Endothelial cell of umbilical vein (primary cell): ENCODE measurements around the gene SPDEF. TPM values are rescaled to one million over a fixed set of nuclear protein-coding genes. Genes with fewer than 3 reads are reported as not detected.

Source experiments
- BruUV-seq: library from RNA; stranded (reverse); fragments of 400-500 nt; replicated peaks from 2 replicates; lab custom pipeline; 2021; lab: Mats Ljungman, UMichigan
- CTCF ChIA-PET: fragments of 300-600, 350-600 bp; sonication (Branson Sonifier 250); formaldehyde crosslinking; loops from one replicate; lab custom pipeline; 2021; ENCODE audit warnings: antibody characterized with exemption, inconsistent platforms; lab: Charles Lee
- POLR2A ChIA-PET: fragments of 300-600, 350-600 bp; sonication (Branson Sonifier 250); formaldehyde crosslinking; loops from one replicate; lab custom pipeline; 2021; ENCODE audit warnings: antibody characterized with exemption, inconsistent platforms; lab: Charles Lee
- DNase-seq: peaks from one replicate; pipeline ENCODE4 v3.0.0-alpha.2; 2011; ENCODE audit warnings: low read depth, low spot score
- FAIRE-seq: peaks from 2 replicates; lab custom pipeline; 2011; peaks lifted over from hg19 to GRCh38; lab: Jason Lieb, UNC
- H2AFZ ChIP-seq: 2 replicates; pipeline ENCODE4 v1.6.0; 2012; ENCODE audit warnings: low read depth, low read length, control low read depth, inconsistent platforms
- H3K27ac ChIP-seq: 2 replicates; pipeline ENCODE4 v1.5.1; 2011; ENCODE audit warnings: low read depth, mild to moderate bottlenecking, control low read depth, low read length, moderate library complexity; ENCODE audit not compliant: insufficient read depth
- H3K27me3 ChIP-seq, 2 experiments: 2 replicates each; pipeline versions ENCODE4 v1.6.0 to v1.6.1; 2011; ENCODE audit warnings: low read length in 2 of 2, mixed read lengths in 1 of 2; ENCODE audit not compliant: control insufficient read depth in 2 of 2, insufficient read depth in 2 of 2
- H3K36me3 ChIP-seq, 2 experiments: 2 replicates in 1 of 2; 3 replicates in 1 of 2; pipeline ENCODE4 v1.5.1; 2011; ENCODE audit warnings: low read length in 2 of 2, mild to moderate bottlenecking in 1 of 2, moderate library complexity in 1 of 2; ENCODE audit not compliant: control insufficient read depth in 2 of 2, insufficient read depth in 2 of 2; ENCODE audit errors: extremely low read depth in 1 of 2
- H3K4me1 ChIP-seq: 3 replicates; pipeline ENCODE4 v1.5.1; 2011; ENCODE audit warnings: mild to moderate bottlenecking, low read length; ENCODE audit not compliant: control insufficient read depth, insufficient read depth; ENCODE audit errors: extremely low read depth
- H3K4me2 ChIP-seq: 2 replicates; pipeline ENCODE4 v1.6.1; 2011; ENCODE audit warnings: low read length, control low read depth, mixed read lengths; ENCODE audit not compliant: insufficient read depth
- H3K4me3 ChIP-seq, 3 experiments: fragments of 200-600 bp in 1 of 3; sonication (generic), shearing (Covaris generic) in 1 of 3; replicated peaks in 1 of 3; 2 replicates each; pipeline ENCODE4 v1.5.1; 2011 to 2016; ENCODE audit warnings: control low read depth in 3 of 3, low read length in 3 of 3, mild to moderate bottlenecking in 2 of 3, inconsistent platforms in 1 of 3, low read depth in 1 of 3, moderate library complexity in 1 of 3; ENCODE audit not compliant: insufficient read depth in 1 of 3
- H3K79me2 ChIP-seq: 2 replicates; pipeline ENCODE4 v1.6.0; 2012; ENCODE audit warnings: low read length, inconsistent platforms; ENCODE audit not compliant: control insufficient read depth, insufficient read depth
- H3K9ac ChIP-seq: replicated peaks from 2 replicates; pipeline ENCODE3; 2011; ENCODE audit warnings: low read length, control low read depth; ENCODE audit not compliant: insufficient read depth; ENCODE audit errors: extremely low read depth
- H3K9me1 ChIP-seq: replicated peaks from 3 replicates; pipeline ENCODE4 v1.6.0; 2011; ENCODE audit warnings: mild to moderate bottlenecking, low read length; ENCODE audit not compliant: control insufficient read depth, insufficient read depth; ENCODE audit errors: extremely low read depth
- H3K9me3 ChIP-seq: replicated peaks from 2 replicates; pipeline ENCODE4 v1.5.1; 2012; ENCODE audit warnings: low read length, inconsistent platforms; ENCODE audit not compliant: control insufficient read depth, insufficient read depth
- H4K20me1 ChIP-seq: replicated peaks from 2 replicates; pipeline ENCODE3; 2011; ENCODE audit warnings: mild to moderate bottlenecking, low read length; ENCODE audit not compliant: control insufficient read depth, insufficient read depth; ENCODE audit errors: extremely low read depth
- FOS ChIP-seq: IDR thresholded peaks from 2 replicates; pipeline ENCODE4 v1.6.1; 2011; ENCODE audit warnings: mild to moderate bottlenecking, low read length, moderate library complexity, borderline replicate concordance; ENCODE audit not compliant: insufficient read depth
- GATA2 ChIP-seq: IDR thresholded peaks from 2 replicates; pipeline ENCODE4 v1.7.0; 2011; ENCODE audit warnings: low read depth, mild to moderate bottlenecking, moderate library complexity, mixed read lengths, low read length; ENCODE audit not compliant: insufficient read length, insufficient read depth
- JUN ChIP-seq: IDR thresholded peaks from 2 replicates; pipeline ENCODE4 v1.6.1; 2011; ENCODE audit warnings: borderline replicate concordance, low read depth; ENCODE audit not compliant: insufficient read length, insufficient read depth
- MYC ChIP-seq: IDR thresholded peaks from one replicate; pipeline ENCODE4 v1.6.1; 2011; ENCODE audit warnings: mild to moderate bottlenecking, low read depth, low read length
- POLR2A ChIP-seq: IDR thresholded peaks from 2 replicates; pipeline ENCODE4 v1.6.1; 2012; ENCODE audit warnings: low read depth, mild to moderate bottlenecking, control low read depth, low read length
- POLR2AphosphoS5 ChIP-seq: IDR thresholded peaks from 2 replicates; pipeline ENCODE4 v1.6.1; 2012; ENCODE audit warnings: low read depth, mild to moderate bottlenecking, control low read depth, low read length, moderate library complexity; ENCODE audit not compliant: insufficient read depth
- dilution Hi-C: fragments of 300-500 bp; cut with MboI; formaldehyde crosslinking; loops from one replicate; pipeline ENCODE4 v1.15.0; 2019; ENCODE audit warnings: low sequenced_read_pairs; ENCODE audit not compliant: extremely low pct_ligation_motif_present
- intact Hi-C: fragments of 100-400 bp; cut with micrococcal nuclease; formaldehyde crosslinking; loops from one replicate; pipeline ENCODE4 v1.10.0; 2022
- polyA plus RNA-seq, 4 experiments: library from polyadenylated mRNA; depleted of rRNA in 3 of 4; stranded (reverse) in 3 of 4; unstranded in 1 of 4; fragments of >200 nt; gene quantifications; 2 replicates each; pipeline versions ENCODE4 v1.2.1 to v1.2.3, GENCODE V29; 2011 to 2012; ENCODE audit warnings: missing spikeins in 1 of 4
- total RNA-seq: library from RNA; stranded (reverse); gene quantifications from 2 replicates; pipeline ENCODE4 v1.2.3, GENCODE V29; 2021
- TF ChIP-seq, protein P1 (sequence below), 2 donors: IDR thresholded peaks; 1 replicate in 1 of 2; 2 replicates in 1 of 2; pipeline ENCODE4 v1.5.1; 2011; ENCODE audit warnings: low read length in 2 of 2, mild to moderate bottlenecking in 2 of 2, moderate library complexity in 2 of 2, control low read depth in 1 of 2, inconsistent platforms in 1 of 2, low read depth in 1 of 2; ENCODE audit not compliant: insufficient read depth in 1 of 2; ENCODE audit errors: extremely low read depth in 1 of 2

SPDEF gene
- total and polyA plus RNA-seq, 2 donors (not counting 3 experiments of a cell fraction or from before 2014, with no cell fraction given) = not detected

DNA sequence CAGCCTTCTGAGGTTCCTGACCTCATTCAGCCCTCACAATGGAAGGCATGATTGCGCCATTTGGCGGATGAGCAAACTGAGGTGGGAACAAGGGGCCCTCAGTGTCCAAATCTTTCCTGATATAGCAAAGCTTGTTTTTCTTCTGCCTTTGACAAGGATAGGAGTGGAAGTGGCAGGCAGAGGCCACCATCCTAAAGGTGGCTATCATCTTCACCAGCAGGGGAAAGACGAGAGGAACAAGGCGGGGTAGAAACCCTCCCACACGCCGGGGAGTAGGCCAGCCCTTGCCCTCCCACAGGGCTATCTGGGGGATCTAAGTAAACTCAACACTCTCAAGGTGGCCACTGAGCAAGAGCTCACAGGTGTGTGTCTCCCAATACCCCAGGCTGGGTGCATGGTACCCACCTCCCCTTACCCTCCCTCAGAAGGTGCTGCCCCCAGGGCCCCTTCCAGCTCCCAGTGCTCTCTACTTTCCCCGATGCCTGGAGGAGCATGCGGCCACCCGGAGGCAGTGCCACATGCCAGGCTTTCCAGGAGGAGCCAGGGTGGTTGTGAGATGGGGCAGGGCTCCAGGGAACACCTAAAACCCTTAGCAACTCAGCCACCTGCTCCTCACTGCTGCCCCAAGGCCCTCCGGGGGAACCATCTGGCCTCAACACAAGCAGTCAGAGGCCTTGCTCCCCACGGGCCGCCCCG is 11.2 kb downstream of the SPDEF start:
- no peaks in the 10 kb centered on the region for H3K36me3 ChIP-seq
- dilution Hi-C loops = no loop called here

More for the DNA sequence above, 11.2 kb downstream of the SPDEF start:
- ChIA-PET POLR2A (no interaction called here), CTCF (interaction anchor here (1.0 to 2.4 kb wide), 3 partner anchors 49 to 660 kb away, joined by 3 to 7 read pairs (median 3); no protein-coding TSS in a partner anchor)
- DNase-seq (no peak), FAIRE-seq (no peak)
- Histone ChIP-seq H3K27me3 (no peaks in the 10 kb centered on the region), H3K9ac (no peak overlapping the region), H3K4me2 (no peak overlapping the region), H3K9me3 (no peaks in the 10 kb centered on the region), H3K27ac (no peak overlapping the region), H4K20me1 (no peaks in the 10 kb centered on the region), H3K79me2 (no peaks in the 10 kb centered on the region), H3K4me3 (no peak overlapping the region), H3K4me1 (peaks cover 6% of the 10 kb centered on the region), H3K9me1 (no peaks in the 10 kb centered on the region), H2AFZ (no peak overlapping the region)
- intact Hi-C loops = no loop called here
- BruUV-seq = no TSS peak
- TF ChIP-seq FOS (no peak), JUN (no peak), GATA2 (no peak), POLR2A (no peak), MYC (no peak), POLR2AphosphoS5 (no peak)
- TF ChIP-seq, protein P1, sequence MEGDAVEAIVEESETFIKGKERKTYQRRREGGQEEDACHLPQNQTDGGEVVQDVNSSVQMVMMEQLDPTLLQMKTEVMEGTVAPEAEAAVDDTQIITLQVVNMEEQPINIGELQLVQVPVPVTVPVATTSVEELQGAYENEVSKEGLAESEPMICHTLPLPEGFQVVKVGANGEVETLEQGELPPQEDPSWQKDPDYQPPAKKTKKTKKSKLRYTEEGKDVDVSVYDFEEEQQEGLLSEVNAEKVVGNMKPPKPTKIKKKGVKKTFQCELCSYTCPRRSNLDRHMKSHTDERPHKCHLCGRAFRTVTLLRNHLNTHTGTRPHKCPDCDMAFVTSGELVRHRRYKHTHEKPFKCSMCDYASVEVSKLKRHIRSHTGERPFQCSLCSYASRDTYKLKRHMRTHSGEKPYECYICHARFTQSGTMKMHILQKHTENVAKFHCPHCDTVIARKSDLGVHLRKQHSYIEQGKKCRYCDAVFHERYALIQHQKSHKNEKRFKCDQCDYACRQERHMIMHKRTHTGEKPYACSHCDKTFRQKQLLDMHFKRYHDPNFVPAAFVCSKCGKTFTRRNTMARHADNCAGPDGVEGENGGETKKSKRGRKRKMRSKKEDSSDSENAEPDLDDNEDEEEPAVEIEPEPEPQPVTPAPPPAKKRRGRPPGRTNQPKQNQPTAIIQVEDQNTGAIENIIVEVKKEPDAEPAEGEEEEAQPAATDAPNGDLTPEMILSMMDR (IDR thresholded peaks at IDR 0.05; ENCODE audit: extremely low read depth in 1 of 2, insufficient read depth in 1 of 2, low read depth in 1 of 2, low read length in 2 of 2) = no peak
